ENCODE measurements around the gene FNDC5. TPM values are rescaled to one million over a fixed set of nuclear protein-coding genes. Genes with fewer than 3 reads are reported as not detected.

Gene FNDC5
- total and polyA plus RNA-seq, 9 of the 15 experiments (the other 6 are each of a cell fraction or from before 2014, with no cell fraction given) = 0.06 to 2.1 (median 0.22) TPM

DNA sequence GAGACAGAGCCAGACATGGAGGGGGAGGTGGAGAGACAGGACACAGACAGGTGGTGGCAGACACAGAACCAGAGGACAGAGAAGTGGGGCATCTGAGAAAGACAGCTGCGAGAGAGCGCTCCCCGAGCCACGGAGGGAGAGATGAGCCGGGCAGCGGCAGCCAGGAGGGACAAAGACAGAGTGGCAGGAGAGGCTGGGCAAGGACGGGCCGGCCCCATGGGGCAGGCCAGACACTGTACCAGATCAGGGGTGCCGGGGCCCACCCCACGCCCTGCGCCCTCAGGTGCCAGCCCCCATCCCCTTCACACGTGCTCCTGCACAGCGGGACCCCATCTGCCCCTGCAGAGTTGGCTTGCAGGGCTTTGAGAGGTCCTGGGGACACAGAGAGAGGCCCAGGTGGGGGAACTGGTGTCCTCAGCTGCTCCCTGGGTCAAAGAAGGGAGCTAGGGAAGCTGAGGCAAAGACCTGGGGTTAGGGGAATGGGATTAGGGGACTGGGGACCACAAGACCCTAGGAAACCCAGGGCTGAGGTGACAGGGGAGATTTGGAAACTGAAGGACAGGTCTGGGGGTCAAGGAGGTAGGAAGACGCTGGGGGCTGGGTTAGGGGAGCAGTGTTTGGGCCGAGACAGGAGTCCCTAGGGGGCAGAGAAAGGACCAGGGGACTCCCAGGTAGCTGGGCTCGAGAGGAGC is 643 bp downstream of the FNDC5 start:
- DNase-seq (ENCODE audit: extremely low read depth in 1 of 4, low spot score in 3 of 4) (no peak), FAIRE-seq (no peak), ATAC-seq (no peak)
- Histone ChIP-seq H3K27me3 (ENCODE audit: control insufficient read depth in 2 of 2, insufficient read depth in 2 of 2, low read length in 2 of 2) (peaks cover 4 to 20% of the 10 kb centered on the region in 2 experiments; a peak in 3 of 5 replicates), H2AFZ (ENCODE audit: low read depth, low read length) (no peak overlapping the region), H3K4me1 (replicated peaks in 1 of 2; ENCODE audit: control insufficient read depth in 2 of 2, insufficient read depth in 2 of 2, low read length in 2 of 2) (peaks cover 5 to 16% of the 10 kb centered on the region in 2 experiments; a peak in 3 of 5 replicates), H3K9me3 (replicated peaks; ENCODE audit: control insufficient read depth, insufficient read depth, low read depth, low read length) (no peaks in the 10 kb centered on the region), H3K9ac (ENCODE audit: insufficient read depth in 1 of 2, low read depth in 2 of 2, low read length in 2 of 2) (peak overlapping the region in 1 of 2 experiments; percentile 75; a peak in 2 of 4 replicates), H4K20me1 (replicated peaks; ENCODE audit: control insufficient read depth, insufficient read depth, low read length) (peaks cover 9% of the 10 kb centered on the region), H3K36me3 (ENCODE audit: control insufficient read depth, insufficient read depth, low read length) (no peaks in the 10 kb centered on the region), H3K9me1 (ENCODE audit: control insufficient read depth, insufficient read depth, low read length) (no peaks in the 10 kb centered on the region), H3K4me3 (no peak overlapping the region), H3K27ac (ENCODE audit: extremely low read depth, low read depth, low read length) (no peak overlapping the region), H3K79me2 (ENCODE audit: control insufficient read depth, insufficient read depth, low read length) (no peaks in the 10 kb centered on the region), H3K4me2 (ENCODE audit: insufficient read depth, low read length) (peak overlapping the region; percentile 23; the same call in 1 of the 2 replicates)
- in situ Hi-C loops (cut with MboI) (loop anchor here (5.0 kb wide), 1 partner anchor 348 kb away; no protein-coding TSS in a partner anchor), intact Hi-C loops (cut with micrococcal nuclease) (loop anchor here (2.0 to 5.0 kb wide), 3 partner anchors 98 to 468 kb away; no protein-coding TSS in a partner anchor)
- CTCF ChIA-PET (ENCODE audit: low intra/inter-chr PET ratio) = interaction anchor here (0.6 to 2.9 kb wide), 4 partner anchors 40 to 332 kb away, joined by 3 to 26 read pairs (median 4); no protein-coding TSS in a partner anchor
- TF ChIP-seq ZNF12 (CRISPR knock-in tag; IDR thresholded peaks at IDR 0.05) (peak; percentile 12; the same call in 1 of the 2 replicates), POLR2G (IDR thresholded peaks at IDR 0.05; ENCODE audit: low read depth, low read length) (0 out of 2 replicates have a peak, but pooled peaks have one; percentile 27)
- TF ChIP-seq, protein P1, sequence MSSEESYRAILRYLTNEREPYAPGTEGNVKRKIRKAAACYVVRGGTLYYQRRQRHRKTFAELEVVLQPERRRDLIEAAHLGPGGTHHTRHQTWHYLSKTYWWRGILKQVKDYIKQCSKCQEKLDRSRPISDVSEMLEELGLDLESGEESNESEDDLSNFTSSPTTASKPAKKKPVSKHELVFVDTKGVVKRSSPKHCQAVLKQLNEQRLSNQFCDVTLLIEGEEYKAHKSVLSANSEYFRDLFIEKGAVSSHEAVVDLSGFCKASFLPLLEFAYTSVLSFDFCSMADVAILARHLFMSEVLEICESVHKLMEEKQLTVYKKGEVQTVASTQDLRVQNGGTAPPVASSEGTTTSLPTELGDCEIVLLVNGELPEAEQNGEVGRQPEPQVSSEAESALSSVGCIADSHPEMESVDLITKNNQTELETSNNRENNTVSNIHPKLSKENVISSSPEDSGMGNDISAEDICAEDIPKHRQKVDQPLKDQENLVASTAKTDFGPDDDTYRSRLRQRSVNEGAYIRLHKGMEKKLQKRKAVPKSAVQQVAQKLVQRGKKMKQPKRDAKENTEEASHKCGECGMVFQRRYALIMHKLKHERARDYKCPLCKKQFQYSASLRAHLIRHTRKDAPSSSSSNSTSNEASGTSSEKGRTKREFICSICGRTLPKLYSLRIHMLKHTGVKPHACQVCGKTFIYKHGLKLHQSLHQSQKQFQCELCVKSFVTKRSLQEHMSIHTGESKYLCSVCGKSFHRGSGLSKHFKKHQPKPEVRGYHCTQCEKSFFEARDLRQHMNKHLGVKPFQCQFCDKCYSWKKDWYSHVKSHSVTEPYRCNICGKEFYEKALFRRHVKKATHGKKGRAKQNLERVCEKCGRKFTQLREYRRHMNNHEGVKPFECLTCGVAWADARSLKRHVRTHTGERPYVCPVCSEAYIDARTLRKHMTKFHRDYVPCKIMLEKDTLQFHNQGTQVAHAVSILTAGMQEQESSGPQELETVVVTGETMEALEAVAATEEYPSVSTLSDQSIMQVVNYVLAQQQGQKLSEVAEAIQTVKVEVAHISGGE (CRISPR knock-in tag; IDR thresholded peaks at IDR 0.05) = no peak
- TF ChIP-seq, protein P2, sequence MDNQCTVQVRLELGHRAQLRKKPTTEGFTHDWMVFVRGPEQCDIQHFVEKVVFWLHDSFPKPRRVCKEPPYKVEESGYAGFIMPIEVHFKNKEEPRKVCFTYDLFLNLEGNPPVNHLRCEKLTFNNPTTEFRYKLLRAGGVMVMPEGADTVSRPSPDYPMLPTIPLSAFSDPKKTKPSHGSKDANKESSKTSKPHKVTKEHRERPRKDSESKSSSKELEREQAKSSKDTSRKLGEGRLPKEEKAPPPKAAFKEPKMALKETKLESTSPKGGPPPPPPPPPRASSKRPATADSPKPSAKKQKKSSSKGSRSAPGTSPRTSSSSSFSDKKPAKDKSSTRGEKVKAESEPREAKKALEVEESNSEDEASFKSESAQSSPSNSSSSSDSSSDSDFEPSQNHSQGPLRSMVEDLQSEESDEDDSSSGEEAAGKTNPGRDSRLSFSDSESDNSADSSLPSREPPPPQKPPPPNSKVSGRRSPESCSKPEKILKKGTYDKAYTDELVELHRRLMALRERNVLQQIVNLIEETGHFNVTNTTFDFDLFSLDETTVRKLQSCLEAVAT (IDR thresholded peaks at IDR 0.05) = no peak
- no TSS peak for BruUV-seq (replicated peaks)
- POLR2A ChIA-PET = interaction anchor here (0.8 kb wide), 1 partner anchor 9 kb away, joined by 3 read pairs; no protein-coding TSS in a partner anchor
- WGBS (ENCODE audit: insufficient coverage, low coverage, missing lambda C conversion rate) = 63% methylated on average over 9 of the region's 16 CpGs

Measured in K562 (cell line).